T-cell (primary cell): ENCODE results near the gene CELA3A. TPM values are rescaled to one million over a fixed set of nuclear protein-coding genes. Genes with fewer than 3 reads are reported as not detected.
A peak's percentile ranks its signal among the peaks of the same experiment; 100 is the strongest.
"Not testable (repeated sequence)": the region's sequence is repeated elsewhere in the genome, so short reads cannot be mapped to it uniquely, and the experiment has no call there.

Experiments used
- ATAC-seq, 4 experiments: fragments of 200-7000 bp in 3 of 4; fragments of 150-1000 bp in 1 of 4; cut with Tn5 transposase; replicated peaks in 1 of 4; 1 replicate in 3 of 4; 2 replicates in 1 of 4; pipeline ENCODE4 v1.10.0; 2021; ENCODE audit warnings: moderate library complexity in 3 of 4, mild to moderate bottlenecking in 2 of 4, moderate number of reproducible peaks in 1 of 4
- CTCF ChIA-PET, 2 donors: fragments of 300-600 bp; sonication (Branson Sonifier 250); formaldehyde crosslinking; loops; one replicate each; lab custom pipeline; 2022; ENCODE audit warnings: antibody characterized with exemption in 2 of 2; lab: Charles Lee
- POLR2A ChIA-PET, 2 donors: fragments of 300-600 bp; sonication (Branson Sonifier 250); formaldehyde crosslinking; loops; one replicate each; lab custom pipeline; 2022; ENCODE audit warnings: antibody characterized with exemption in 2 of 2; lab: Charles Lee
- DNase-seq, 35 experiments: peaks; one replicate each; pipeline versions ENCODE4 v3.0.0 to v3.0.0-alpha.2; 2013 to 2023
- H3K27ac ChIP-seq: one replicate; pipeline ENCODE4 v1.5.1; 2013; ENCODE audit warnings: low read length
- H3K27me3 ChIP-seq, 2 experiments: replicated peaks in 1 of 2; 1 replicate in 1 of 2; 2 replicates in 1 of 2; pipeline versions ENCODE4 v1.6.1 to v1.7.0; 2013; ENCODE audit warnings: low read length in 1 of 2, mixed read lengths in 1 of 2; ENCODE audit not compliant: control insufficient read depth in 2 of 2, insufficient read depth in 2 of 2; ENCODE audit errors: extremely low read depth in 1 of 2
- H3K36me3 ChIP-seq, 2 donors: 1 replicate in 1 of 2; 2 replicates in 1 of 2; pipeline versions ENCODE4 v1.6.1 to v1.7.0; 2013; ENCODE audit warnings: low read length in 1 of 2; ENCODE audit not compliant: control insufficient read depth in 2 of 2, insufficient read depth in 1 of 2; ENCODE audit errors: extremely low read depth in 1 of 2
- H3K4me1 ChIP-seq, 2 experiments: 1 replicate in 1 of 2; 2 replicates in 1 of 2; pipeline versions ENCODE4 v1.6.1 to v1.7.0; 2013; ENCODE audit warnings: low read length in 2 of 2, mixed read lengths in 1 of 2; ENCODE audit not compliant: insufficient read depth in 2 of 2, control insufficient read depth in 1 of 2; ENCODE audit errors: extremely low read depth in 1 of 2
- H3K4me3 ChIP-seq, 2 donors: 1 replicate in 1 of 2; 2 replicates in 1 of 2; pipeline versions ENCODE4 v1.5.1 to v1.7.0; 2013; ENCODE audit warnings: mild to moderate bottlenecking in 2 of 2, low read length in 1 of 2, moderate library complexity in 1 of 2; ENCODE audit not compliant: control insufficient read depth in 1 of 2; ENCODE audit errors: extremely low read depth in 1 of 2
- H3K9me3 ChIP-seq: 2 replicates; pipeline ENCODE4 v1.7.0; 2013
- H3K27ac Mint-ChIP-seq, 2 donors: one replicate each; pipeline ENCODE4 v1.8.0; 2020 to 2021; ENCODE audit warnings: mild to moderate bottlenecking in 2 of 2, mixed read lengths in 2 of 2
- H3K27me3 Mint-ChIP-seq, 2 donors: one replicate each; pipeline ENCODE4 v1.8.0; 2021 to 2022; ENCODE audit warnings: mixed read lengths in 2 of 2
- H3K36me3 Mint-ChIP-seq: one replicate; pipeline ENCODE4 v1.8.0; 2021; ENCODE audit warnings: mixed read lengths
- H3K4me1 Mint-ChIP-seq, 3 donors: one replicate each; pipeline ENCODE4 v1.8.0; 2020 to 2022; ENCODE audit warnings: mixed read lengths in 3 of 3, mild to moderate bottlenecking in 1 of 3
- H3K4me3 Mint-ChIP-seq, 3 donors: one replicate each; pipeline ENCODE4 v1.8.0; 2020 to 2022; ENCODE audit warnings: mild to moderate bottlenecking in 3 of 3, mixed read lengths in 3 of 3, moderate library complexity in 3 of 3
- H3K9me3 Mint-ChIP-seq, 3 donors: one replicate each; pipeline ENCODE4 v1.8.0; 2020 to 2022; ENCODE audit warnings: mixed read lengths in 3 of 3
- WGBS: methylation state at CpG from one replicate; pipeline ENCODE4 v1.1.5; 2013; ENCODE audit warnings: missing lambda C conversion rate; ENCODE audit not compliant: insufficient coverage; 5-methylcytosine and 5-hydroxymethylcytosine counted together
- total RNA-seq, 35 experiments: library from RNA in 6 of 35; stranded (reverse) in 6 of 35; fragments of 120-200 nt in 1 of 35; gene quantifications; one replicate each; pipeline versions ENCODE4 v1.2.1 to v1.2.4 and lab custom pipeline; 2013 to 2026

Gene CELA3A
- total RNA-seq, 5 donors from 2014 or later (not counting 1 experiment from before 2014, with no cell fraction given) = 11.4 to 15.6 (median 13.3) TPM; not detected in 2

DNA sequence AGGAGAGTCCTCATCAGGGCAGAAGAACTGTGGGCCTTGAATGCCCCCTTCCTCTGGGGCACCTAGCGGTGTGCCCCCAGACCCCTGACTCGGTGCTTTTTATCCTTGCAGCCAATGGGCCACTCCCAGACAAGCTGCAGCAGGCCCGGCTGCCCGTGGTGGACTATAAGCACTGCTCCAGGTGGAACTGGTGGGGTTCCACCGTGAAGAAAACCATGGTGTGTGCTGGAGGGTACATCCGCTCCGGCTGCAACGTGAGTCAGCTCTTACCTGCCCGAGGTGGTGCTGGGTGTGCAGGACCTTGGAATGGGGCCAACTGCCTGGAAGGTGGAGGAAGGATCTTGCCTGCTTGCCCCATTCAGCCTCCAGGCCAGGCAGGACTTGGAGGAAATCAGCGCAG, 5.8 kb downstream of the CELA3A start:
- DNase-seq, POLR2A ChIA-PET, H3K9me3 Mint-ChIP-seq, H3K9me3 ChIP-seq, ATAC-seq, H3K27ac ChIP-seq, H3K36me3 Mint-ChIP-seq, CTCF ChIA-PET, H3K27ac Mint-ChIP-seq, H3K27me3 Mint-ChIP-seq, H3K4me3 ChIP-seq, H3K4me1 Mint-ChIP-seq, H3K4me1 ChIP-seq, H3K36me3 ChIP-seq, H3K4me3 Mint-ChIP-seq, H3K27me3 ChIP-seq: not testable (repeated sequence)
- WGBS = 86% methylated on average over 5 of the region's 10 CpGs

DNA sequence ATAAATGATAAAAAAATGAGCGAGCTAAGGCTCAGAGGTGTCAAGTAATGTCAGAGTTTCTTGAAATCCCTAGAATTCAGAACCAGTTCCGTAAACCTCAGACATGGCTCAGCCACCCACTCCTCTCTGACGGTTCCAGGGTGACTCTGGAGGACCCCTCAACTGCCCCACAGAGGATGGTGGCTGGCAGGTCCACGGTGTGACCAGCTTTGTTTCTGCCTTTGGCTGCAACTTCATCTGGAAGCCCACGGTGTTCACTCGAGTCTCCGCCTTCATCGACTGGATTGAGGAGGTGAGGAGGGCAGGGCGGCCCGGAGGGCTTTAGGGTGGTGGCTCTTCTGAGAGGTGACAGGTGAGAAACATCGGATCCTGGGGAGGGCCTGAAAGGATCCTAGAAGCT, 8.1 kb downstream of the CELA3A start:
- H3K36me3 ChIP-seq, DNase-seq, H3K4me1 ChIP-seq, ATAC-seq, H3K9me3 Mint-ChIP-seq, H3K4me1 Mint-ChIP-seq, H3K27ac Mint-ChIP-seq, H3K27ac ChIP-seq, CTCF ChIA-PET, H3K4me3 Mint-ChIP-seq, H3K36me3 Mint-ChIP-seq, H3K4me3 ChIP-seq, H3K27me3 ChIP-seq, H3K27me3 Mint-ChIP-seq, H3K9me3 ChIP-seq: not testable (repeated sequence)
- WGBS = no CpG with 5 or more reads among the region's 11 CpGs
- POLR2A ChIA-PET = interaction anchor here in 1 of 2 donors (0.7 kb wide), 1 partner anchor 12 kb away, joined by 4 read pairs; no protein-coding TSS in a partner anchor

DNA sequence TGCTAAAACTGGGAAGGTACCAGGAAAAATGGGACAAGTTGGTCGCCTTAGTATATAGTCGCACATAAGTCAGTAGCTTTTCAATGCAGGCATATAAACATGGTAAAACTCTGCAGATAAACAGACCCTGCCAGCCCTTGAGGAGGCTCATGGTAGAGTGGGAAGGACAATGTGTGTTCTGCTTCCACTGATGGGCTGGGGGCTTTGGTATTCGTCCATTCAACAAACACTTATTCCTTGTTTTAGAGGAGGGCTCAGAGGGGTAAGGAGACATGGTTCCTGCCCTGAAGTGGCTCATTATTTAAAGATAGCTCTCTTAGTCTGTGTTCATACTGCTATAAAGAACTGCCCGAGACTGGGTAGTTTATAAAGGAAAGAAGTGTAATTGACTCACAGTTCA, 11.3 kb downstream of the CELA3A start:
- H3K9me3 ChIP-seq, H3K4me3 Mint-ChIP-seq, H3K27ac Mint-ChIP-seq, H3K4me3 ChIP-seq, POLR2A ChIA-PET, ATAC-seq, H3K36me3 Mint-ChIP-seq, H3K36me3 ChIP-seq, CTCF ChIA-PET, H3K4me1 ChIP-seq, H3K9me3 Mint-ChIP-seq, H3K27ac ChIP-seq, H3K27me3 ChIP-seq, H3K4me1 Mint-ChIP-seq, DNase-seq, H3K27me3 Mint-ChIP-seq: not testable (repeated sequence)
- no CpG with 5 or more reads among the region's 4 CpGs for WGBS

DNA sequence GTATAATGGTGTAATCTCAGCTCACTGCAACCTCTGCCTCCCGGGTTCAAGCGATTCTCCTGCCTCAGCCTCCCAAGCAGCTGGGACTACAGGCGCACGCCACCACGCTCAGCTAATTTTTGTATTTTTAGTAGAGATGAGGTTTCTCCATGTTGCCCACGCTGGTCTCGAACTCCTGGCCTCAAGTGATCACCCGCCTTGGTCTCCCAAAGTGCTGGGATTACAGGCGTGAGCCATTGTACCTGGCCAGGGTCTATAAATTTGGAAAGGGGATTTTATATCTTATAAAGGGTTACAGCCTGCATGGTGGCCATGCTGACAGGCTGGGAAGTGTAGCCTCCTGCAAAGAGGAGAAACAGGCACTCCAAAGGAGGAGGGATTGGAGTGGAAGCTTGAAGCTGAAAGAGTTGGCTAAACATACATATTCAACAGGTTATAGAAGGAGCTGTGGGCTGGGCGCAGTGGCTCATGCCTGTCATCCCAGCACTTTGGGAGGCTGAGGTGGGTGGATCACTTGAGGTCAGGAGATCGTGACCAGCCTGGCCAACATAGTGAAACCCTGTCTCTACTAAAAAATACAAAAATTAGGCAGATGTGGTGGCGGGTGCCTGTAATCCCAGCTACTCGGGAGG, 13.2 kb downstream of the CELA3A start:
- H3K9me3 ChIP-seq, H3K4me3 Mint-ChIP-seq, H3K27me3 ChIP-seq, DNase-seq, H3K4me3 ChIP-seq, ATAC-seq, H3K27ac ChIP-seq, H3K27me3 Mint-ChIP-seq, H3K9me3 Mint-ChIP-seq, POLR2A ChIA-PET, H3K36me3 ChIP-seq, CTCF ChIA-PET, H3K36me3 Mint-ChIP-seq, H3K27ac Mint-ChIP-seq: not testable (repeated sequence)
- H3K4me1 ChIP-seq = peaks cover 11 to 15% of the 10 kb centered on the region in 2 experiments
- peaks cover 14 to 16% (median 15%) of the 10 kb centered on the region in 3 donors for H3K4me1 Mint-ChIP-seq
- WGBS = 92% methylated on average over 3 of the region's 13 CpGs

DNA sequence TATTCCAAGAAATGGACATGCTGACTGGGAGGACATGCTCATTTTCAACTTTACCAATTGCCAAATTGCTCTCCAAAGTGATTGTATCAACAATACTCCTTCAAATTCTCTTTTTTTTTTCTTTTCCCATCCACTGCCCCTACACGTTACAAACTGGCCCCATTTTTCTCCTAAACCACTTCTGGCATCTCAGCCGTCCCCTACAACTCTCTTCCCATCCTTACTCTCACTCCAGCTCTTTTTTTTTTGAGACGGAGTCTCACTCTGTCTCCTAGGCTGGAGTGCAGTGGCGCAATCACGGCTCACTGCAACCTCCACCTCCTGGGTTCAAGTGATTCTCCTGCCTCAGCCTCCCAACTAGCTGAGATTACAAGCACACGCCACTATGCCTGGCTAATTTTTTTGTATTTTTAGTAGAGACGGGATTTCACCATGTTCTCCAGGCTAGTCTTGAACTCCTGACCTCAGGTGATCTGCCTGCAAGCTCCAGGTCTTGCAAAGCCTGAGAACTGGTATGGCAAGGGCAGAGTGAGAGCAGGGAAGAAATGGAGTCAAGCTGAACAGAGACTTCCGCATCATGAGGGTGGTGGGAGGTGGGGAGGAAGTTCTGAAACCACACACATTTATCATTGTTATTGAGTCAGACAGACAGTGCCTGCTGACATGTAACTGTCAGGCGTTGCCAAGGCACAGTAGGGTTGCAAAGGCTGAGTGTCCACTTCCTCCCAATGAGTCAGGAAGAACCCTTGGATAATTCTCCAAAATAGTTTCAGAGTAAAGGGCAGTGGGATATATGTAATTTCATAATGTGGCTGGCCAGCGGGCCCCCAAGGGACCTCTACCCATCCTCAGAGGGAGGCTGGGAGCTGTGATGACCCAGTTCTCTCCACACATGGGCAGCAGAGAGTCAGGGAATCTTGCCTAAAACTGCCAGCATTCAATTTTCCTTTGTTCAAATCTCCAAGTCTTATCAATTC, 17.4 kb downstream of the CELA3A start:
- peaks cover 28 to 38% (median 29%) of the 10 kb centered on the region in 3 donors for H3K4me1 Mint-ChIP-seq
- H3K27ac Mint-ChIP-seq = peak overlapping the region; percentile 88 to 89
- H3K9me3 Mint-ChIP-seq = no peaks in the 10 kb centered on the region

DNA sequence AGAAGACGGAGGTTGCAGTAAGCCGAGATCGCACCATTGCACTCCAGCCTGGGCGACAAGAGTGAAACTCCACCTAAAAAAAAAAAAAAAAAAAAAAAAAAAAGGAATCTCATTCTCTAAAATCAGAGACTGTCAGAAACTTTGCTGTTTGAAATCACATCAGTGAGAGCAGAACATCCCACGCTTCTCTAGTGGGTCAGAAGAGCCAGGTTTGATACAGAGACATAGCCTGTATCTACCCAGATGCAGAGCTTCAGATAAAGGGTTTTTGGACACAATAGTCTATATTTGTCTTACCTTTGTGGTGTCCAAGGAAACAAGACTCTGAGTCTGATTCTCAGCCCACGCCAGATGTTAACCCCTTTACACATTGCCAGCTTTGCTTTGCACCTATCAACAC, 19.6 kb downstream of the CELA3A start:
- Histone ChIP-seq H3K4me1 (peaks cover 16 to 46% of the 10 kb centered on the region in 2 experiments), H3K4me3 (no peak overlapping the region), H3K9me3 (no peaks in the 10 kb centered on the region), H3K27ac (no peak overlapping the region), H3K36me3 (no peaks in the 10 kb centered on the region), H3K27me3 (no peaks in the 10 kb centered on the region)
- ATAC-seq (no peak), DNase-seq (no peak)
- Mint-ChIP-seq H3K36me3 (no peaks in the 10 kb centered on the region), H3K4me1 (peaks cover 37 to 52% (median 46%) of the 10 kb centered on the region in 3 donors), H3K9me3 (no peaks in the 10 kb centered on the region), H3K27me3 (no peaks in the 10 kb centered on the region), H3K4me3 (no peak overlapping the region), H3K27ac (peak overlapping the region in 1 of 2 donors; percentile 44)
- ChIA-PET POLR2A (interaction anchor here in 1 of 2 donors (0.6 kb wide), 1 partner anchor 38 kb away, joined by 4 read pairs; no protein-coding TSS in a partner anchor), CTCF (interaction anchor here in 1 of 2 donors (0.6 to 0.7 kb wide), 2 partner anchors 1324 to 1592 kb away, joined by 3 to 6 read pairs; no protein-coding TSS in a partner anchor)
- no CpG with 5 or more reads among the region's 6 CpGs for WGBS

More for the DNA sequence above, 17.4 kb downstream of the CELA3A start:
- peak overlapping the region; percentile 5 to 22 (median 14) for H3K4me3 Mint-ChIP-seq
- H3K4me1 ChIP-seq = peaks cover 13 to 30% of the 10 kb centered on the region in 2 experiments
- ChIA-PET POLR2A (interaction anchor here in 1 of 2 donors (0.7 to 1.0 kb wide), 2 partner anchors 34 to 1947 kb away, joined by 3 to 5 read pairs; partner anchors contain the start of gene CDC42), CTCF (interaction anchor here in 1 of 2 donors (0.6 to 1.6 kb wide), 2 partner anchors 20 to 82 kb away, joined by 3 to 4 read pairs; no protein-coding TSS in a partner anchor)
- peak overlapping the region; percentile 85 for H3K27ac ChIP-seq
- H3K9me3 ChIP-seq = no peaks in the 10 kb centered on the region
- H3K27me3 ChIP-seq = no peaks in the 10 kb centered on the region
- no peaks in the 10 kb centered on the region for H3K36me3 Mint-ChIP-seq
- H3K27me3 Mint-ChIP-seq = no peaks in the 10 kb centered on the region
- H3K4me3 ChIP-seq = no peak overlapping the region
- ATAC-seq = peak; percentile 97 to 99 (median 98)
- peak; percentile 16 to 80 (median 58) for DNase-seq
- 58% methylated on average over 4 of the region's 10 CpGs for whole genome bisulfite sequencing
- no peaks in the 10 kb centered on the region for H3K36me3 ChIP-seq
